Endothelial cell of umbilical vein (primary cell): ENCODE measurements around the gene CLCN4. TPM values are rescaled to one million over a fixed set of nuclear protein-coding genes. Genes with fewer than 3 reads are reported as not detected.

Experiments
- BruUV-seq: library from RNA; stranded (reverse); fragments of 400-500 nt; replicated peaks from 2 replicates; lab custom pipeline; 2021; lab: Mats Ljungman, UMichigan
- CTCF ChIA-PET: fragments of 300-600, 350-600 bp; sonication (Branson Sonifier 250); formaldehyde crosslinking; loops from one replicate; lab custom pipeline; 2021; ENCODE audit warnings: antibody characterized with exemption, inconsistent platforms; lab: Charles Lee
- POLR2A ChIA-PET: fragments of 300-600, 350-600 bp; sonication (Branson Sonifier 250); formaldehyde crosslinking; loops from one replicate; lab custom pipeline; 2021; ENCODE audit warnings: antibody characterized with exemption, inconsistent platforms; lab: Charles Lee
- DNase-seq: peaks from one replicate; pipeline ENCODE4 v3.0.0-alpha.2; 2011; ENCODE audit warnings: low read depth, low spot score
- FAIRE-seq: peaks from 2 replicates; lab custom pipeline; 2011; peaks lifted over from hg19 to GRCh38; lab: Jason Lieb, UNC
- H2AFZ ChIP-seq: 2 replicates; pipeline ENCODE4 v1.6.0; 2012; ENCODE audit warnings: low read depth, low read length, control low read depth, inconsistent platforms
- H3K27ac ChIP-seq: 2 replicates; pipeline ENCODE4 v1.5.1; 2011; ENCODE audit warnings: low read depth, mild to moderate bottlenecking, control low read depth, low read length, moderate library complexity; ENCODE audit not compliant: insufficient read depth
- H3K27me3 ChIP-seq, 2 experiments: 2 replicates each; pipeline versions ENCODE4 v1.6.0 to v1.6.1; 2011; ENCODE audit warnings: low read length in 2 of 2, mixed read lengths in 1 of 2; ENCODE audit not compliant: control insufficient read depth in 2 of 2, insufficient read depth in 2 of 2
- H3K36me3 ChIP-seq, 2 experiments: 2 replicates in 1 of 2; 3 replicates in 1 of 2; pipeline ENCODE4 v1.5.1; 2011; ENCODE audit warnings: low read length in 2 of 2, mild to moderate bottlenecking in 1 of 2, moderate library complexity in 1 of 2; ENCODE audit not compliant: control insufficient read depth in 2 of 2, insufficient read depth in 2 of 2; ENCODE audit errors: extremely low read depth in 1 of 2
- H3K4me1 ChIP-seq: 3 replicates; pipeline ENCODE4 v1.5.1; 2011; ENCODE audit warnings: mild to moderate bottlenecking, low read length; ENCODE audit not compliant: control insufficient read depth, insufficient read depth; ENCODE audit errors: extremely low read depth
- H3K4me2 ChIP-seq: 2 replicates; pipeline ENCODE4 v1.6.1; 2011; ENCODE audit warnings: low read length, control low read depth, mixed read lengths; ENCODE audit not compliant: insufficient read depth
- H3K4me3 ChIP-seq, 3 experiments: fragments of 200-600 bp in 1 of 3; sonication (generic), shearing (Covaris generic) in 1 of 3; replicated peaks in 1 of 3; 2 replicates each; pipeline ENCODE4 v1.5.1; 2011 to 2016; ENCODE audit warnings: control low read depth in 3 of 3, low read length in 3 of 3, mild to moderate bottlenecking in 2 of 3, inconsistent platforms in 1 of 3, low read depth in 1 of 3, moderate library complexity in 1 of 3; ENCODE audit not compliant: insufficient read depth in 1 of 3
- H3K79me2 ChIP-seq: 2 replicates; pipeline ENCODE4 v1.6.0; 2012; ENCODE audit warnings: low read length, inconsistent platforms; ENCODE audit not compliant: control insufficient read depth, insufficient read depth
- H3K9ac ChIP-seq: replicated peaks from 2 replicates; pipeline ENCODE3; 2011; ENCODE audit warnings: low read length, control low read depth; ENCODE audit not compliant: insufficient read depth; ENCODE audit errors: extremely low read depth
- H3K9me1 ChIP-seq: replicated peaks from 3 replicates; pipeline ENCODE4 v1.6.0; 2011; ENCODE audit warnings: mild to moderate bottlenecking, low read length; ENCODE audit not compliant: control insufficient read depth, insufficient read depth; ENCODE audit errors: extremely low read depth
- H3K9me3 ChIP-seq: replicated peaks from 2 replicates; pipeline ENCODE4 v1.5.1; 2012; ENCODE audit warnings: low read length, inconsistent platforms; ENCODE audit not compliant: control insufficient read depth, insufficient read depth
- H4K20me1 ChIP-seq: replicated peaks from 2 replicates; pipeline ENCODE3; 2011; ENCODE audit warnings: mild to moderate bottlenecking, low read length; ENCODE audit not compliant: control insufficient read depth, insufficient read depth; ENCODE audit errors: extremely low read depth
- CTCF ChIP-seq, 2 donors: IDR thresholded peaks; 1 replicate in 1 of 2; 2 replicates in 1 of 2; pipeline ENCODE4 v1.5.1; 2011; ENCODE audit warnings: low read length in 2 of 2, mild to moderate bottlenecking in 2 of 2, moderate library complexity in 2 of 2, control low read depth in 1 of 2, inconsistent platforms in 1 of 2, low read depth in 1 of 2; ENCODE audit not compliant: insufficient read depth in 1 of 2; ENCODE audit errors: extremely low read depth in 1 of 2
- EZH2 ChIP-seq: IDR thresholded peaks from 2 replicates; pipeline ENCODE4 v1.6.1; 2012; ENCODE audit warnings: borderline replicate concordance, low read depth, mild to moderate bottlenecking, moderate library complexity, low read length, inconsistent platforms; ENCODE audit not compliant: severe bottlenecking
- dilution Hi-C: fragments of 300-500 bp; cut with MboI; formaldehyde crosslinking; loops from one replicate; pipeline ENCODE4 v1.15.0; 2019; ENCODE audit warnings: low sequenced_read_pairs; ENCODE audit not compliant: extremely low pct_ligation_motif_present
- intact Hi-C: fragments of 100-400 bp; cut with micrococcal nuclease; formaldehyde crosslinking; loops from one replicate; pipeline ENCODE4 v1.10.0; 2022
- polyA plus RNA-seq, 4 experiments: library from polyadenylated mRNA; depleted of rRNA in 3 of 4; stranded (reverse) in 3 of 4; unstranded in 1 of 4; fragments of >200 nt; gene quantifications; 2 replicates each; pipeline versions ENCODE4 v1.2.1 to v1.2.3, GENCODE V29; 2011 to 2012; ENCODE audit warnings: missing spikeins in 1 of 4
- total RNA-seq: library from RNA; stranded (reverse); gene quantifications from 2 replicates; pipeline ENCODE4 v1.2.3, GENCODE V29; 2021

Gene CLCN4
- total and polyA plus RNA-seq, 2 donors (not counting 3 experiments of a cell fraction or from before 2014, with no cell fraction given), result 7.6 to 19.8 TPM

DNA sequence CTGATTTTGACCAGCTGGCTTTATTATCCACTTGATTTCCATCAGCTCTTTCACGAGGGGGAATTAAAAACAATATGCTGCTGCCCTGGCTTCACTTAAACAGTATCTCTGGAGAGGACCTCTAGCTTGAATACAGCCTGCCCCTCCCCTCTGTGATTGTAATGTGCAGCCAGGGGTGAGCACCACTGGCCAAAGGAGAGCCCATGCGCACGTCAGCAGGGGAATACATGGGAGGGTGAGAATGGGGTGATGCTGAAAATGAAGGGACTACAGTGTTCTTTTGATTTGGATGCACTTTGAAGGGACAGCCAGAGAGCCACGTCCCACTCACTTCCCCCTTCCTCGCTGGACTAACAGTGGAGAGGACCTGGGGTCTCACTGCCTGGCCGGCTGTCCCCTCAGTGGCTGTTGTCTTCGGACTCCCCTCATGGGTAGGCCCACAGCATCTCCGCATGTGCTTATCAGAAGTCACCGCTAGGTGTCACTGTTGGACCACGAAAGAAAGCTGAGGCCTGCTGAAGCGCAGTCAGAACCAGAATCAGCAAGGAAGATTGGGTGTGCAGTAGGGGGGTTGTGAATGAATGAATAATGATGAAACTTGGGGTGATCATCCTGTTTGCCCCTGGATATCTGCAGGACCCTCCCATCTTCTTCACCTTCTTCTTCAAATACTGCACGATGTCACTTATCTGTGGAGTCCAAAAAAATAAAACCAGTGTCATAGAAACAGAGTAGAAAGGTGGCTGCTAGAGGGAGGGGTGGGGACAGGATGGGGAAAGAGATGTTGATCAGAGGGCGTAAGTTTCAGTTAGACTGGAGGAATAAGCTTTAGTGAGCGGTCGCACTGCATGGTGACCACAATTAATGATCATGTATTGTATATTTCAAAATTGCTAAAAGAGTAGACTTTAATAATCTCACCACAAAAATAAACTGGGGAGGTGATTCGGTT is 32.8 kb downstream of the CLCN4 start:
- H3K4me2 ChIP-seq, result no peak overlapping the region
- intact Hi-C loops, result loop anchor here (1.0 to 5.0 kb wide), 10 partner anchors 138 to 948 kb away; no protein-coding TSS in a partner anchor
- DNase-seq, result peak; percentile 67
- no peak overlapping the region for H3K4me3 ChIP-seq
- H3K4me1 ChIP-seq, result peaks cover 4% of the 10 kb centered on the region
- no peaks in the 10 kb centered on the region for H3K9me1 ChIP-seq
- H4K20me1 ChIP-seq, result no peaks in the 10 kb centered on the region
- CTCF ChIA-PET, result interaction anchor here (0.6 to 5.1 kb wide), 33 partner anchors 10 to 949 kb away, joined by 3 to 103 read pairs (median 6); partner anchors contain the start of gene MID1
- peak; percentile 94 for FAIRE-seq
- no peaks in the 10 kb centered on the region for H3K79me2 ChIP-seq
- peak overlapping the region; percentile 49 for H3K27ac ChIP-seq
- TF ChIP-seq EZH2 (no peak), CTCF (IDR thresholded peaks at IDR 0.05; ENCODE audit: extremely low read depth in 1 of 2, insufficient read depth in 1 of 2, low read depth in 1 of 2, low read length in 2 of 2) (peak; percentile 48 to 53)
- no TSS peak for BruUV-seq
- no peak overlapping the region for H2AFZ ChIP-seq
- peak overlapping the region; percentile 43 for H3K9ac ChIP-seq
- POLR2A ChIA-PET, result no interaction called here
- no peaks in the 10 kb centered on the region for H3K9me3 ChIP-seq
- H3K27me3 ChIP-seq, result no peaks in the 10 kb centered on the region
- dilution Hi-C loops, result no loop called here
- no peaks in the 10 kb centered on the region for H3K36me3 ChIP-seq
